ENCODE data around the gene SHISAL1. TPM values are rescaled to one million over a fixed set of nuclear protein-coding genes. Genes with fewer than 3 reads are reported as not detected.

The SHISAL1 gene
- total RNA-seq, 1 donor from 2014 or later: 7.6 TPM

GRCh38 chr22:44330744-44331660 lies 18.3 kb upstream of the SHISAL1 start:
- peaks cover 19% of the 10 kb centered on the region for H3K4me1 ChIP-seq
- no peaks in the 10 kb centered on the region for H3K27me3 ChIP-seq
- H3K4me3 ChIP-seq: peak overlapping the region; percentile 51 to 74
- no peaks in the 10 kb centered on the region for H3K9me3 ChIP-seq
- TF ChIP-seq CTCF (IDR thresholded peaks at IDR 0.05) (no peak), POLR2A (IDR thresholded peaks at IDR 0.05) (no peak), POLR2AphosphoS5 (IDR thresholded peaks at IDR 0.05; ENCODE audit: insufficient read depth in 1 of 2, low read depth in 1 of 2) (no peak)
- peak overlapping the region; percentile 53 for H3K27ac ChIP-seq
- no peak for DNase-seq (ENCODE audit: extremely low spot score in 2 of 2)
- no peaks in the 10 kb centered on the region for H3K36me3 ChIP-seq
- intact Hi-C loops (cut with DNase I): no loop called here

GRCh38 chr22:44330188-44330743 lies 17.5 kb upstream of the SHISAL1 start:
- TF ChIP-seq POLR2AphosphoS5 (IDR thresholded peaks at IDR 0.05; ENCODE audit: insufficient read depth in 1 of 2, low read depth in 1 of 2) (no peak), CTCF (IDR thresholded peaks at IDR 0.05) (no peak), POLR2A (IDR thresholded peaks at IDR 0.05) (no peak)
- Histone ChIP-seq H3K4me1 (peaks cover 26% of the 10 kb centered on the region), H3K36me3 (no peaks in the 10 kb centered on the region), H3K9me3 (no peaks in the 10 kb centered on the region), H3K27me3 (no peaks in the 10 kb centered on the region), H3K27ac (peak overlapping the region; percentile 53), H3K4me3 (peak overlapping the region; percentile 51 to 74)
- intact Hi-C loops (cut with DNase I): no loop called here
- no peak for DNase-seq (ENCODE audit: extremely low spot score in 2 of 2)

DNA sequence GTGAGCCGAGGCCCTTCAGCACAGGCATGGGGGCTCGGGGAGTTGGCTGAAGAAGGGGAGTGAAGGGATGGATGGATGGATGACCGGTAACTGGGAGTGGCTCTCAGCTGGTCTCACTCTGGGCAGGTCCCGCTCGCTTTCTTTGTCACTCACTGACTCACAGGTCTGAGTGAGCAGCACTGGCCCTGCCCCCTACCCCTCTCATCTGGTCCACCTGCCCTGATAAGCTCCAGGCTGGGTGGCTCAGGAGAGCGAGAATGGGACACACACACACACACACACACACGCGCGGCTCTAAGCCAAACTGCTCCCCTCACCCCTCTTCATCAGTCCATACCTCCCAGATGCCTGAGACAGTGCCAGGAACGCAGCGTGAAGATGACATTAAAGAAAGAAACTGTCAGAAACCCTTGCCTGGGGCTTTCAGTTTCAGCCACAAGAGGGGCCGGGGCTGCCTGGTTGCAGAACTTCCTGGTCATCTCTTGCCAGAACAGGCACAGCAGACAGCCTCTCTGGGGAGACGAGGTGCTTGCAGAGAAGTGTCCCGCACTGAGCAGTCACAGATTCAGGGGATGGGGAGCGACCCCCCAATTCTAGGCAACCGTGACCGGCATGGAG lies 16.5 kb upstream of the SHISAL1 start:
- Histone ChIP-seq H3K36me3 (no peaks in the 10 kb centered on the region), H3K4me3 (no peak overlapping the region), H3K27ac (no peak overlapping the region), H3K27me3 (no peaks in the 10 kb centered on the region), H3K9me3 (no peaks in the 10 kb centered on the region), H3K4me1 (peaks cover 29% of the 10 kb centered on the region)
- intact Hi-C loops (cut with DNase I): no loop called here
- TF ChIP-seq CTCF (IDR thresholded peaks at IDR 0.05) (no peak), POLR2AphosphoS5 (IDR thresholded peaks at IDR 0.05; ENCODE audit: insufficient read depth in 1 of 2, low read depth in 1 of 2) (no peak), POLR2A (IDR thresholded peaks at IDR 0.05) (no peak)
- no peak for DNase-seq (ENCODE audit: extremely low spot score in 2 of 2)

- H3K4me3 ChIP-seq: no peak overlapping the region
- peaks cover 29% of the 10 kb centered on the region for H3K4me1 ChIP-seq
- no peak for DNase-seq (ENCODE audit: extremely low spot score in 2 of 2)
- H3K36me3 ChIP-seq: no peaks in the 10 kb centered on the region
- H3K27me3 ChIP-seq: no peaks in the 10 kb centered on the region
- no peak for TF ChIP-seq CTCF (IDR thresholded peaks at IDR 0.05)
- no peak for TF ChIP-seq POLR2A (IDR thresholded peaks at IDR 0.05)
- TF ChIP-seq POLR2AphosphoS5 (IDR thresholded peaks at IDR 0.05; ENCODE audit: insufficient read depth in 1 of 2, low read depth in 1 of 2): no peak
- H3K27ac ChIP-seq: no peak overlapping the region
- H3K9me3 ChIP-seq: no peaks in the 10 kb centered on the region
- intact Hi-C loops (cut with DNase I): no loop called here
Observed at GRCh38 chr22:44328762-44329161, 16.0 kb upstream of the SHISAL1 start.
